HG03039 (cell line): ENCODE data around the gene CDH2.
"Not testable (repeated sequence)": the region's sequence is repeated elsewhere in the genome, so short reads cannot be mapped to it uniquely, and the experiment has no call there.

Experiments
- ATAC-seq: cut with Tn5 transposase; IDR thresholded peaks from one replicate; pipeline ENCODE4 v1.9.1; 2021; ENCODE audit warnings: mild to moderate bottlenecking, moderate library complexity; ENCODE audit not compliant: unreplicated experiment

CDH2 gene

GRCh38 chr18:27931535-27931934, 245.4 kb downstream of the CDH2 start:
- ATAC-seq, result no peak

GRCh38 chr18:27922780-27923179, 254.2 kb downstream of the CDH2 start:
- no peak for ATAC-seq

- ATAC-seq, result no peak
Observed at GRCh38 chr18:27921904-27922751, 254.8 kb downstream of the CDH2 start.

GRCh38 chr18:27921392-27921791, 255.5 kb downstream of the CDH2 start:
- ATAC-seq, result no peak

- ATAC-seq, result no peak
Observed at GRCh38 chr18:27920836-27921235, 256.1 kb downstream of the CDH2 start.

GRCh38 chr18:27906189-27906588, 270.7 kb downstream of the CDH2 start:
- ATAC-seq, result not testable (repeated sequence)

- no peak for ATAC-seq
Observed at GRCh38 chr18:27903906-27904305, 273.0 kb downstream of the CDH2 start.

- no peak for ATAC-seq
Observed at GRCh38 chr18:27901424-27902226, 275.3 kb downstream of the CDH2 start.
